GM12891 (cell line): Measurements from ENCODE around the gene ZP2.

ENCODE experiments used
- PAX5 ChIP-seq: IDR thresholded peaks from 2 replicates; pipeline ENCODE4 v1.6.1; 2011; ENCODE audit warnings: low read length, moderate library complexity, mild to moderate bottlenecking; ENCODE audit not compliant: insufficient read depth, severe bottlenecking
- POLR2A ChIP-seq: IDR thresholded peaks from 2 replicates; pipeline ENCODE4 v1.6.1; 2011; ENCODE audit warnings: low read depth, low read length, control low read depth
- POLR2AphosphoS5 ChIP-seq: IDR thresholded peaks from 2 replicates; pipeline ENCODE4 v1.6.1; 2011; ENCODE audit warnings: low read depth, low read length, control low read depth
- SPI1 ChIP-seq: IDR thresholded peaks from 2 replicates; pipeline ENCODE4 v1.6.1; 2011; ENCODE audit warnings: low read depth, low read length, control low read depth
- TAF1 ChIP-seq: IDR thresholded peaks from 2 replicates; pipeline ENCODE4 v1.6.1; 2011; ENCODE audit warnings: low read depth, low read length, control low read depth

DNA sequence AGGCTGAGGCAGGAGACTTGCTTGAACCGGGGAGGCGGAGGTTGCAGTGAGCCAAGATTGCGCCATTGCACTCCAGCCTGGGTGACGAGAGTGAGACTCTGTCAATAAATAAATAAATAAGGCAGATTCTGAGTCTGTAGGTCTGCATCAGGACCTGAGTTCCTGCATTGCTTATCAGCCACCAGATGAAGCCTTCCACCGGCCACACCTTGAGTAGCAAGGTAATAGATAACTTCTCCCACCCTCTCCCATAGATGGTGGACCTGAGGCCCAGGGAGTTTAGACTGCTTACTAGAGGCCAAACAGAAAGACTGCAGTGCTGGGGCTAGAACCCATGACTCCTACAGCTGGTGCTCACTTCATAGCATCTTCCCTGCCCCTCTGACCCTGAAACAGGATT lies 22.1 kb downstream of the ZP2 start:
- no peak for TF ChIP-seq POLR2A
- no peak for TF ChIP-seq TAF1
- TF ChIP-seq POLR2AphosphoS5: no peak
- no peak for TF ChIP-seq SPI1
- no peak for TF ChIP-seq PAX5
